Skeletal muscle tissue (tissue), 4 donors: ENCODE results near the gene HNRNPA3. TPM values are rescaled to one million over a fixed set of nuclear protein-coding genes. Genes with fewer than 3 reads are reported as not detected.

Experiments
- H3K27ac ChIP-seq: one replicate; pipeline ENCODE4 v1.7.0; 2013; ENCODE audit warnings: mild to moderate bottlenecking, low read depth, low read length, inconsistent platforms
- H3K27me3 ChIP-seq, 3 donors: one replicate each; pipeline ENCODE4 v1.7.0; 2013; ENCODE audit warnings: low read length in 3 of 3; ENCODE audit not compliant: control insufficient read depth in 3 of 3, insufficient read depth in 3 of 3
- H3K36me3 ChIP-seq, 3 donors: one replicate each; pipeline ENCODE4 v1.7.0; 2013; ENCODE audit warnings: low read length in 3 of 3; ENCODE audit not compliant: control insufficient read depth in 3 of 3, insufficient read depth in 3 of 3
- H3K4me1 ChIP-seq, 3 donors: one replicate each; pipeline ENCODE4 v1.7.0; 2013; ENCODE audit warnings: low read length in 3 of 3, mild to moderate bottlenecking in 3 of 3; ENCODE audit not compliant: control insufficient read depth in 3 of 3, insufficient read depth in 3 of 3
- H3K4me3 ChIP-seq, 3 donors: one replicate each; pipeline ENCODE4 v1.7.0; 2013; ENCODE audit warnings: low read length in 3 of 3
- H3K9ac ChIP-seq, 3 donors: one replicate each; pipeline ENCODE4 v1.7.0; 2013; ENCODE audit warnings: low read length in 3 of 3, mild to moderate bottlenecking in 3 of 3, moderate library complexity in 2 of 3, low read depth in 1 of 3
- H3K9me3 ChIP-seq, 3 donors: one replicate each; pipeline ENCODE4 v1.7.0; 2013; ENCODE audit warnings: low read length in 3 of 3; ENCODE audit not compliant: control insufficient read depth in 3 of 3
- total RNA-seq: library from RNA; depleted of rRNA; stranded (reverse); fragments of >200 nt; gene quantifications from one replicate; pipeline ENCODE4 v1.2.3, GENCODE V29; 2014
- donor health status: Osteomylitis.

Gene HNRNPA3
- total RNA-seq, 1 donor from 2014 or later: 49.1 TPM

- H3K36me3 ChIP-seq: peaks cover 0 to under 1% (median 0%) of the 10 kb centered on the region in 3 donors
- H3K9ac ChIP-seq: no peak overlapping the region
- H3K27me3 ChIP-seq: no peaks in the 10 kb centered on the region
- peaks cover 70 to 82% (median 70%) of the 10 kb centered on the region in 3 donors for H3K4me1 ChIP-seq
- H3K27ac ChIP-seq: peak overlapping the region; percentile 83
- H3K9me3 ChIP-seq: no peaks in the 10 kb centered on the region
- peak overlapping the region; percentile 6 to 30 (median 7) for H3K4me3 ChIP-seq
Observed at GRCh38 chr2:177252808-177253531, 40.4 kb downstream of the HNRNPA3 start.

DNA sequence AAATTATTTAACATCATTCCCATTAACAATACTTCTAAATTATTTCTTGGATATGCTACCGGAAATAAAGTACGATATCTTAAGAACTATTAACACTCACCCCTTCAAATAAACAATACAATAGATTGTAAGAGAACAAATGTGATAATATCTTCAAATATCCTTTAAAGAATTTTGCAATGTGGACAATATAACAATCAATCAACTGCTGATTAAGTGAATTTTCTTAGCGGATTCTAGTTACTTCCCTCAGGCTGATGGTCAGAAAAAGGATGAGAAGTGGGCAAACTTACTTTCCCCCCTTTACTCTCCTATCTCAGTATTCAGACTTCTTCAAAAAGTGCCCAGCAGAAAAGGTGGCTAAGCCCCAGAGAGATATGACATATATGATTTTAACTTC, 41.1 kb downstream of the HNRNPA3 start:
- Histone ChIP-seq H3K4me3 (no peak overlapping the region), H3K4me1 (peaks cover 68 to 77% (median 68%) of the 10 kb centered on the region in 3 donors), H3K27ac (no peak overlapping the region)

DNA sequence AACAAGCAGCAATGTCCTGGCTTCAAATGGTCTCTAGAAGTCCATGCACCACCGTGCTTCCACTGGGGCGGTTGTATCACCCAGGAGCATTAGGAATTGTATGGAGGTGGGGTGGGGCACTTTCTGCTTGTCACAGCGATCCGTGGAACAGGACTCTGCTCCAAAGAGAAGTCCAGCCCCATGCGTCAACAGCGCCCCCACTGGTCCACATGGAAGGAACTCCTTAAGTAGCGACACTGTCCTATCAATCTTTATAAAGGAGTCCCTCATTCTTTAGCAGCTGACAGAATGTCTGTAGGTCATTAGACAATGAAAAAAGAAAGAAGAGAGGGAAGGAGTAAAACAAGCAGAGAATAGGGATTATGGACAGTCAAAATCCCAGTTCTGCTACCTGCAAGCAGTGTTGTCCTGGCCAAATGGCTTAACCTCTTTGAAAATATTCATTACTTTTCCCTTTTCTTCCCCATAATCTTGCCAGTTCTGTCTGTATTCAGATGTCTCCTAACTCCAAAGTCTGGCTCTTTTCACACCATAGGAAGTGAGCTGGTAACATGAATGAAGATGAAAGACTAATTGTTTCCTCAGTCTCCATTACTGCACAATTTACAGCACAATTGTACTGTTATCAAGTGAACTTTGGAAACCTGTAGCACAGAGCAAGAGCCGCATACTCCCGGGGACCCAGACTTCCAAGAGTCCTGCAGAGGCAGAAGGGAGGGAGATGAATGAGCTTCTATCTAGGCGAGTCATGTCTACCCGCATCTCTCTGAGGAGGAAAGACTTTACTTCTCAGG, 42.0 kb downstream of the HNRNPA3 start:
- no peaks in the 10 kb centered on the region for H3K9me3 ChIP-seq
- H3K4me1 ChIP-seq: peaks cover 65 to 82% (median 67%) of the 10 kb centered on the region in 3 donors
- H3K27me3 ChIP-seq: no peaks in the 10 kb centered on the region
- H3K4me3 ChIP-seq: peak overlapping the region in 1 of 3 donors; percentile 31
- H3K36me3 ChIP-seq: peaks cover 0 to 3% (median 0%) of the 10 kb centered on the region in 3 donors
- peak overlapping the region in 1 of 3 donors; percentile 17 for H3K9ac ChIP-seq
- H3K27ac ChIP-seq: peak overlapping the region; percentile 15

More for the DNA sequence above, 41.1 kb downstream of the HNRNPA3 start:
- peaks cover 0 to 3% (median 0%) of the 10 kb centered on the region in 3 donors for H3K36me3 ChIP-seq
- H3K9ac ChIP-seq: no peak overlapping the region
- H3K27me3 ChIP-seq: no peaks in the 10 kb centered on the region
- H3K9me3 ChIP-seq: no peaks in the 10 kb centered on the region

DNA sequence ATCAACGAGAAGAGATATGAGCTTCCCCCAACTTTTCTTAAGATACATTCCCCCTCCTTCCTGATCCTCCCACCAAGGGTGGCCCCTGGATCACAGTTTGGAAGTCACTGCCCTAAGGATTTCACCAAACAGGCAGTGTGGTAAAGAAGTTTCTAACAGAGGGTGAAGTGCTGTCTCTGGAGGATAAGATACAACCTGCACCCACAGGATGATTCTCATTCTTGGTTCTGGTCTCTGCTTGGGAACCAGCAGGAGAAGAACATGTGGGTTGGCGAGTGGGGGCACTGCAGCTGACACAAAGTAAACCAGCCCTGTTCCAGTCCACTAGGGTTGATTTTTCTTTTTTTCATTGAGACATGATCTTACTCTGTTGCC, 42.6 kb downstream of the HNRNPA3 start:
- Histone ChIP-seq H3K4me1 (peaks cover 64 to 79% (median 67%) of the 10 kb centered on the region in 3 donors), H3K27me3 (no peaks in the 10 kb centered on the region), H3K9me3 (no peaks in the 10 kb centered on the region), H3K9ac (no peak overlapping the region), H3K36me3 (peaks cover 0 to 3% (median 0%) of the 10 kb centered on the region in 3 donors), H3K27ac (no peak overlapping the region), H3K4me3 (no peak overlapping the region)

GRCh38 chr2:177256026-177256425, 43.4 kb downstream of the HNRNPA3 start:
- Histone ChIP-seq H3K9me3 (no peaks in the 10 kb centered on the region), H3K9ac (no peak overlapping the region), H3K36me3 (peaks cover 0 to 3% (median 0%) of the 10 kb centered on the region in 3 donors), H3K27me3 (no peaks in the 10 kb centered on the region), H3K27ac (no peak overlapping the region), H3K4me1 (peaks cover 58 to 76% (median 68%) of the 10 kb centered on the region in 3 donors), H3K4me3 (no peak overlapping the region)

DNA sequence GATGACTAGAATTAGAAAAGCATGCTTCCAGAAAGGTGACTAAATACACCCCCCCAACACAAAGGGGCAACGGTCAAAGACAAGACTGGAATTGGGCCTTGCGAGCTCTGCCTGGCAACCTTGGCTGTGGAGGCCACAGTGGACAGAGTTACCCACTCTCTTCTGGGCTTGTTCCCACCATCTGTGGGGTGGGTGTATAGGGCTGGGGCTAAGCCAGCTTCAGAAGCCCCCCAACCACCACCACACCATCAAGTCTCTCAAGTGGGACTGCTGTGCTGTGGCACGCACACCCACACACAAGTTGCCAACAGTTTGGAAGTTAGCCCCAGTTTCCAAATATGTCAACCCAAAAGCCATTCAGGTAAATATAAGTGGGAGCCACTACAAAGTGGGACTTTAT, 44.1 kb downstream of the HNRNPA3 start:
- peak overlapping the region; percentile 2 for H3K27ac ChIP-seq
- peaks cover 57 to 77% (median 68%) of the 10 kb centered on the region in 3 donors for H3K4me1 ChIP-seq
- no peak overlapping the region for H3K9ac ChIP-seq
- no peaks in the 10 kb centered on the region for H3K27me3 ChIP-seq
- peak overlapping the region in 1 of 3 donors; percentile 15 for H3K4me3 ChIP-seq
- H3K9me3 ChIP-seq: no peaks in the 10 kb centered on the region
- peaks cover 0 to 3% (median 0%) of the 10 kb centered on the region in 3 donors for H3K36me3 ChIP-seq

DNA sequence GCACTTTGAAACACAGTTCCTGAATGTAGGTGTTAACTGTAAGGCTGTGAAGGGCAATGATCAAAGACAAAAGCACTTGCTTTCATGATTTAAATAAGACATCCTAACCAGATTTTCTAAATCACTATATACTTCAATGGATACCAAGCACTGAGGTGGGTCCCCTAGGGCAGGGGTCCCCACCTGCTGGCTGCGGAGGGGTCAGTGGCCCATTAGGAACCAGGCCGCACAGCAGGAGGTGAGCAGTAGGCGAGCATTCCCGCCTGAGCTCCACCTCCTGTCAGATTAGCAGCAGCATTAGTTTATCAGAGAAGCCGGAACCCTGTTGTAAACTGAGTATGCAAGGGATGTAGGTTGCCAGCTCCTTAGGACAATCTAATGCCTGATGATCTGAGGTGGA, 44.9 kb downstream of the HNRNPA3 start:
- Histone ChIP-seq H3K4me1 (peaks cover 50 to 76% (median 60%) of the 10 kb centered on the region in 3 donors), H3K27ac (peak overlapping the region; percentile 2), H3K36me3 (peaks cover 0 to 3% (median 0%) of the 10 kb centered on the region in 3 donors), H3K9ac (peak overlapping the region in 1 of 3 donors; percentile 8), H3K9me3 (no peaks in the 10 kb centered on the region), H3K4me3 (no peak overlapping the region), H3K27me3 (no peaks in the 10 kb centered on the region)

GRCh38 chr2:177258059-177258458, 45.5 kb downstream of the HNRNPA3 start:
- no peaks in the 10 kb centered on the region for H3K27me3 ChIP-seq
- H3K4me1 ChIP-seq: peaks cover 44 to 70% (median 54%) of the 10 kb centered on the region in 3 donors
- H3K27ac ChIP-seq: no peak overlapping the region

GRCh38 chr2:177260379-177260778, 47.8 kb downstream of the HNRNPA3 start:
- Histone ChIP-seq H3K36me3 (peaks cover 0 to 3% (median 0%) of the 10 kb centered on the region in 3 donors), H3K27me3 (no peaks in the 10 kb centered on the region), H3K9ac (peak overlapping the region in 2 of 3 donors; percentile 16 to 55), H3K27ac (peak overlapping the region; percentile 4), H3K4me3 (peak overlapping the region in 2 of 3 donors; percentile 24 to 41), H3K9me3 (no peaks in the 10 kb centered on the region), H3K4me1 (peaks cover 28 to 54% (median 38%) of the 10 kb centered on the region in 3 donors)

More at GRCh38 chr2:177258059-177258458, 45.5 kb downstream of the HNRNPA3 start:
- Histone ChIP-seq H3K9ac (no peak overlapping the region), H3K9me3 (no peaks in the 10 kb centered on the region), H3K36me3 (peaks cover 0 to 3% (median 0%) of the 10 kb centered on the region in 3 donors), H3K4me3 (no peak overlapping the region)
